ENCODE data around the gene PPP4R1.

- TF ChIP-seq POLR2A (IDR thresholded peaks at IDR 0.05; ENCODE audit: low read depth, low read length) (no peak), TAF1 (IDR thresholded peaks at IDR 0.05; ENCODE audit: borderline replicate concordance, low read depth, low read length) (no peak), POLR2AphosphoS5 (IDR thresholded peaks at IDR 0.05; ENCODE audit: low read depth, low read length) (no peak)
These were observed 49.0 kb downstream of the PPP4R1 start for GRCh38 chr18:9565407-9565806.
